NCI-H774 (cell line): ENCODE results near the gene BACE1-AS.
"Not testable (repeated sequence)": the region's sequence is repeated elsewhere in the genome, so short reads cannot be mapped to it uniquely, and the experiment has no call there.

ENCODE experiments used
- DNase-seq: peaks from one replicate; lab custom pipeline; 2025; lab: John Stamatoyannopoulos, UW

BACE1-AS gene

DNA sequence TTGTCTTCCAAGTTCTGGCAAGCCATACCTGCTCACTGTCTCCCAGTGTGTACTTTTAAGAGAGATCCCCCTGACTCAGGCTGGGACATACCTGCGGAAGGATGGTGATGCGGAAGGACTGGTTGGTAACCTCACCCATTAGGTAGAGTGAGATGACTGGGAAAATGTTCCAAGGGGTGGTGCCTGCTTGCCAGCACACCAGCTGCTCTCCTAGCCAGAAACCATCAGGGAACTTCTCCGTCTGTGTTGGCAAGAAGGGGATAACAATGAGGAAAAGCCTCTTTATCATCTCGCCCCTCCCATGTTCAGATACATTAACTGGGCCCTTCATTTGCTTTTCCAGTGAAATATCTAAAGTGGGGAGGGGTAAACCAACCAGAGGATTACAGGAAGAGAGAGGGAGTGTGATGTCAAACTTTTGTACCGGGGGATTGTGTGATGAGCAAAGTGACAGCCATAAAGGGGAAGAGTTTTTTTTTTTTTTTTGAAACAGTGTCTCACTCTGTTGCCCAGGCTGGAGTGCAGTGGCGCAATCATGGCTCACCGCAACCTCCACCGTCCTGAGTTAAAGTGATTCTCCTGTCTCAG, at the start of gene BACE1-AS:
BACE1-AS (plus strand) TSS at position 538 of the 588 bp plus-strand sequence.
- no peak for DNase-seq

DNA sequence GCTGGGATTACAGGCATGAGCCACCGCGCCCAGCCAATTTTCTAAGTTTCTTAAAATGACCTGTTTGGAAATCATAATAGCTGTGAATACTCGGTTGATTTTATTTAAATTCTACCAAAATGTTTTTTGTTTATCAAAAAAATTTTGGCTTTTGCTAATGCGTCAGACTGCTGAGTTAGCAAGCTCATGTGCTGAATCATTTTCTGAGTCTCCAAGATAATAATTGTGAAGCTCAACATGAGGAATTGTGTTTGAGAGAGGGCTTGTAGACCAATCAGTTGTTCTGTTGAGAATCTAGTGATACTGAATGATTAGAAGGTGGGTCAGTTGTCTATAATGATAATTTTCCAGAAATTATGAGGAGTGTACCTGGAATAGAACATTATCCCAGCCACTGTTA, 42.8 kb upstream of the BACE1-AS start:
- DNase-seq, result no peak

DNA sequence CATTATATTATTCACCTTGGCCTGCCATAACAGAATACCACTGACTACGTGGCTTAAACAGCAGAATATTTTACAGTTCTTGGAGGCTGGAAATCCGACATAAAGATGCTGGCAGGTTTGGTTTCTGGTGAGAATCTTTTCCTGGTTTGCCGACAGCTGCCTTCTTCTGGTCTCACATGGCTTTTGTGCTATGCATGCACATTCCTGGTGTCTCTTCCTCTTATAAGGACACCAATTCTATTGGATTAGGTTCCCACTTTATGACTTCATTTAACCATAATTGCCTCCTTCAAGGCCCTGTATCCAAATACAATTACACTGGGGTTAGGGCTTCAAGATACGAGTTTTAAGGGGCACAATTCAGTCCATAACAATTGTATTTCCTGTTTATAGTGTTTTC, 41.6 kb upstream of the BACE1-AS start:
- no peak for DNase-seq

DNA sequence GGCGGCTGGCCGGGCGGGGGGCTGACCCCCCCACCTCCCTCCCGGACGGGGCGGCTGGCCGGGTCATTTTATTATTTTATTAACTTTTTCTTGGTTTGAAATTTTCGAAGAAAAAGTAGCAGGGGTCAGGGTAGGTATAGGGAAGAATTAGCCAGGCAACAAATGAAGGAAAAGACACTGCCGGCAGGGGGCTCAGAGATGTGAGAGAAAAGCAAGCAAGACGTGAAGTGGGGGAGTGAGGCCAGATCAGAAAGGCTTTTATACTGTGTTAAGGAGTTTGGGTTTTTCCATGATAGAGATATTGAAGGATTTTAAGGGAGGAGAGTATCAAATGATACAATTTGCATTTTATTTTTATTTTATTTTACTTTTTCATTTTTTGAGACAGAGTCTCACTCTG, 39.6 kb upstream of the BACE1-AS start:
- DNase-seq, result no peak

DNA sequence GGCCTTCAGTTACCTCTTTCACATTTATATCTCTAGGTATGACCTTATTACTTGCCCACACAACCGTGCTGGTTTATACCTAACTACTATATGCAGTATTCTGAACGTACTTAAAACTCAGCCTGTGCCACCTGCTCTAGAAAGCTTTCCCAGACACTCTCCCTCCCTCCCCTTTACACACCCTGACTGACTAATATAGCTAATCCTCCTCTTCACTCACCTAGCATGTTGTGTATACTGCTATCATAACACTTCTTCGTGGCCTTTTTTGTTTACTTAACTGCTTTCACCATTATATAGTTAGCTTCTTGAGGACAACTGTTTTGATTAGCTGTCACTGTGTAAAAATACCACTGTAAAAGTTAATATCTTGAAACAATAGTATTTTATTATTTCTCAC, 35.2 kb upstream of the BACE1-AS start:
- no peak for DNase-seq

DNA sequence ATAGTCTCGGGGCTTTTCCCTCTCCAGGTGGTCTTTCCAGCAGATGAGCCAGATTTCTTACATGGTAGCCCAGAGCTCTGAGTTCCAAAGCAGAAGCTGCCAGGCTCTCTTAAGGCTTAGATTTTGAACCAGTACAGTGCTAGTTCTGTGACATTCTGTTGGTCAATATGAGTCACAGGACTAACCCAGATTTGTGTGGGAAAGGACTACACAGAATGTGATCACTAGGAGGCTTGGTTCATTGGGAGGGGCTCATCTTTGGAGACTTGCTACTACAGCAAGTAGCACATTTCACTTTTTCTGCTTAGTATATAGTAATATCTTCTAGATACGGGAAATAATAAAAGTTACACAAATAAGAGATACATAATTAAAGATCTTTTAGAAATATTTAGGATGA, 34.6 kb upstream of the BACE1-AS start:
- DNase-seq, result no peak

DNA sequence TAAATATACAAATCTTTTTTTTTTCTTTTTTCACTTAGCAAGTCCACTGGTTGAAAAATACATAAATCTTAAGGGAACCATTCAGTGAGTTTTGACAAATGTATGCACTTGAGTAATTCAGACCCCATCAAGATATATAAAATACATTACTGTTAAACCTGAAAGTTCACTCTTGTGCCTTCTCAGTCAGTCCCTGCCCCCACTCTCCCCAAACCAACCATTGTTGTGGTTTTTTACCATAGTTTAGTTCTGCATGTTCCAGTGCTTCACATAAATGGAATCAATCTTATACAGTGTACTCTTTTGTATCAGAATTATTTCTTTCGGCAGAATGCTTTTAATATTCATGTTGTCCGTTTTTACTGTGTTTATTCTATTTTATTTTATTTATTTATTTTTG, 32.6 kb upstream of the BACE1-AS start:
- DNase-seq, result no peak

DNA sequence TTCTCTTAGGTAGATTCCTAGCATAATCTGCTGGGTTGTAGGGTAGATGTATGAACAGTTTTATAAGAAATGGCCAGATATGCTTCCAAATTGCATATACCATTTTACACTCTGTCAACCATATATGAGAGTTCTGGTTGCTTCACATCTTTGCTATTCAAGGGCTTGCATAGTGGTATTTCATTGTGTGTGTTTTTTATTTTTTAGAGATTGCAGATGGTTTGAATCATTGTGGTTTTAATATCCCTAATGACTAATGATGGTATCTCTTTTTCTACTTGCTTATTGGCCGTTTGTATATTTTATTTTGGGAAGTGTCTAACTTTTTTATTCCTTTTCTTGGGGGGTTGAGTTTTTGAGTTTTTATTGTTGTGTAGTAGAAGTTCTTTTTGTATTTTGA, 31.7 kb upstream of the BACE1-AS start:
- DNase-seq, result no peak

DNA sequence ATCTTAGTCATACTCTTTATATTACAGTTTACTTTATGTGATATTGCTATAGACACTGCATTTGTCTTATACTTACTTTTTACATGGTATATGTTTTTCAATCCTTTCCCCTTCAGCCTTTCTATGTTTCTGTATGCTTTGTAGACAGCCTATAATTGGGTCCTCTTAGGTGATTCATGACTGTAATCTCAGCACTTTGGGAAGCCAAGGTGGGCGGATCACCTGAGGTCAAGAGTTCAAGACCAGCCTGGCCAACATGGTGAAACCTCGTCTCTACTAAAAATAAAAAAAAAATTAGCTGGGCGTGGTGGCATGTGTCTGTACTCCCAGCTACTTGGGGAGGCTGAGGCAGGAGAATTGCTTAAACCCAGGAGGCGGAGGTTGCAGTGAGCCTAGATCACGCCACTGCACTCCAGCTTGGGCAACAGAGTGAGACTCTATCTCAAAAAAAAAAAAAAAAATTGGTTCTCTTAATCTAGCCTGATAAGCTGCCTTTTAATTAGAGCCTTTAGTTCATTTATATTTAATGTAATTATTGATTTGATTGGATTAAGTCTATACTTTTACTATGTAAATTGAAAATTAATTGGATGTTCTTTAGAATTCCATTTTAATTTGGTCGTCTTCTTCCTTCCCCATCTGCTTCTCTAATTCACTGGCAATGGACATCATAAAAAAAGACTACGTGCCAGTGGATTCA, 26.4 kb upstream of the BACE1-AS start:
- DNase-seq, result not testable (repeated sequence)

DNA sequence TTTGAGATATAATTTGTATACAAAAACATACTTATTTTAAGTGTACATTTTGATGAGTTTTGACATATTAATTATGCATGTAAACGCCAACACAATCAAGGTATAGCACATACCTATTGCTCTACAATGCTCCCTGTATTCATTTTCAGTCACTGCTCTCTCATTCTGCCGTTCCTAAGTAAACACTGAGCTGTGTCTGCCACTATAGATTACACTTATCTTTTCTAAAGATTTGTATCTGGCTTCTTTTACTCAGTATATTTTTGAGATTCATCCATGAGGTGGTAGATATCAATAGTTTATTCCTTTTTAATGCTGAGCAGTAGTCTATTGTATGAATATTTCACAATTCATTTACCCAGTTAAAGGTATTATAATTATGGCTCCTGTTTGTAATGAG, 25.4 kb upstream of the BACE1-AS start:
- no peak for DNase-seq

DNA sequence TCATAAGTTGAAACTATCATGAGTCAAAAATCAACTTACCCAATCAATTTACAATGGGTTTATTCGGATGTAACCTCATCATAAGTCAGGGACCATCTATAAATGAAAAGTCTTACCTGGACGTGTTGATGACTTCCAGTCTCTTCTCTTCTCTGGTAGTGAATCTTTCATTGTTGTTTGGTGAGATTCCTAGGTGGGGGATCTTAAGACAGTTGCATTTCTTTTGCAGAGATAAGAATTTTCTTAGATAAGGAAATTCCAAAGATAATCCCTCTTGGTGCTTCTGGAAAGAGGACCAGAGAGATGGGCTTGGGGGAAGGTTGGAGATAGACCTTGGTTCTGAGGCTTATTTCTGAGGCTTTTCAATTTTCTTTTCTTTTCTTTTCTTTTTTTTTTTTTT, 21.3 kb upstream of the BACE1-AS start:
- no peak for DNase-seq

DNA sequence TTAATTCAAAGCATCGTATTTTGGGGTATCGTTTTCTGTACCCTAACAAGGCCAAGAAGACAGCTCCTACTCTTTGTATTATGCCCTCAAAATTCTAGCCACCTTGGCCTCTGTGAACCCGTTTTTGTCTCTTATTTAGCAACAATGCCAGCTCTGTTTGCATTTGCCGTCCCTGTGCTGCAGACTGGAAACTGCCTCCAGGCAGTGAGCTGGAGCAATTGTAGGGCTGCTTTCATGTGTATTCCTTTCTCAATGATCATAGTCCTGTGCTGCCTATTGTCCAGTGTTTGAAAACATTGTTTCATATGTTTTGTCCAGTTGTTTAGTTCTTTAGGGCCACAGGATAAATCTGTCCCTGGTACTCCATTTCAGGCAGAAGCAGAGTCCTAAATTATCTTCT, 19.9 kb upstream of the BACE1-AS start:
- DNase-seq, result no peak

DNA sequence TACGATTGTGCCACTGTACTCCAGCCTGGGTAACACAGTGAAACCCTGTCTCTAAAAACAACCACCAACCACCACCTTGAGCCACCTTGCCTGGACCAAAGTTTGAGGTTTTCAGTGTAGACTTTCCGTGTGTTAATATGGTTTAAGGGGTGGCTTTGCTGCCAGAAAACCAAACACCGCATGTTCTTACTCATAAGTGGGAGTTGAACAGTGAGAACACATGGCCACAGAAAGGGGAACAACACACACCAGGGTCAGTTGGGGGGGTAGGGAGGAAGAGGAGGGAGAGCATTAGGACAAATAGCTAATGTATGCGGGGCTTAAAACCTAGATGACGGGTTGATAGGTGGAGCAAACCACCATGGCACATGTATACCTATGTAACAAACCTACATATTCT, 19.0 kb upstream of the BACE1-AS start:
- DNase-seq, result not testable (repeated sequence)

DNA sequence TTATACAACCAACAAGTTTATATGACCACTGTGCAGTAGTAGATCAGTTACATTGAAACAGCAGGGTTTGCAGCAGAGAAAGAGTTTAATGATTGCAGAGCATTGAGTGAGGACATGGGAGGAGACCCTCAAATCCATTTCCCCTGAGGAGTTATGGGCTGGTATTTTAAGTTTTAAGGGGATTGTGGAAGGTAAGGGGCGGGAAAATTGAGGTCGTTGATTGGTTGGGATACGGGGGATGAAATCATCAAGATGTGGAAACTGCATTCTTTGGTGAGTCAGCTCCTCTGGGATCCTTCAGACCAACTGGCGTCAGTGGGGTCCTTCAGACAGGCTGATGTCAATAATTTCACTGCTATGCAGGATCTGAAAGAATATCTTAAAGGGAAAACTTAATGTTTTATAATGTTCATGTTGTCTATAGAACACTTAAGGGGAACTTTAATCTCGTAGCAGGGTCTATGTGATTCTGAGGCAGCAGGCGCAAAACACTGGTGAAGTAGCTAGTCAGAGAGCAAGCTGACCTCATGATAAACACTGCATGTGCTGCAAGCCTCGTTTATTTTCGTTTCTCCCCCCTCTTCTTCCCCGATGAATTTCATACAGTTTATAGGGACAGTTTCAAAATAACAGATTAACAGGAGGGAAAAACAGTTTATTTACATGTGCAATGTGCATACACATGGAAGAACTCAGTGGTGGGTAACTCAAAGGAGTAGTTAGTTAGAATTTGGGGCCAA, 17.4 kb upstream of the BACE1-AS start:
- no peak for DNase-seq

DNA sequence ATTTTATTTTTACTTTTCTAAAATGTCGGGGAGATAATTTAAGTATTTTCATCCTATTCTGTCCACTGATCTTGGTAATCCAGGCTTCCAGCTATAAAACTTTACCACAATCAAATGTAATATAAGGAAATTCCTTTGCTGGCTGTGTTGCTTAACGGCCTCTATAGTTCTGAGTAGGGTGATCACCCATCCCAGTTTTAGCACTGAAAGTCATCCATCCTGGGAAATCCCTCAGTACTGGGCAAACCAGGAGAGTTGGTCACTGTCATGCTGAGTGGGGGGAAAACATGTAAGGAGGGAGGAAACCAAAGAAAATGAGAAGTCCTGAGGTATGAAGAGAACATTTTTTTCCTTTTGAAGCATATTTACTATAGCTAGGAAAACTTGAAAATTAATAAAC, 12.8 kb upstream of the BACE1-AS start:
- no peak for DNase-seq

DNA sequence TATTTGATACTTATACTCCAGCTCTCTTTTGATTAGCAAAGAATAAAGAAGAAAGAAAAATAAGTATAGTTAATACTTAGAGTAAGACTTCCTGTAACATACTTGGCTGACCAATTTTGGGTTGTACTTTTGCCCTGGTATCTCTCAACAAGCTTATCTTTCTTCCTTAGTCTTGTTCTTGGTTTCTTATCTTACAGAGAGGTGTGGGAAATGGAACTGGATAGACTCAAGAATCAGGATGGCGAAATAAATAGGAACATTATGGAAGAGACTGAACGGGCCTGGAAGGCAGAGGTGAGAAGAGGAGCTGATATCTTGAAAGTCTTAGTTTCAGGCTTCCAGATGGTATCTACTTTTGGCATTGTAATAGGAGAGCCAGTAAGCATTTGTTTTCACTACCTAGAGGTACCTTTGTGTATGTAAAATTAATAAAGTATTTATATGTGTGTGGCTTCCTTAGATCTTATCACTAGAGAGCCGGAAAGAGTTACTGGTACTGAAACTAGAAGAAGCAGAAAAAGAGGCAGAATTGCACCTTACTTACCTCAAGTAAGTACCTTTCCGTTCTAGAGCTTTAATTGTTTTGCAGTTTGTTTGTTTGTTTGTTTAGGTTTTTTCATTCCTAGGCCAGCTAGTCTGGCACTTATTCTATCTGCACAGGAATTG, 11.3 kb upstream of the BACE1-AS start:
- no peak for DNase-seq

DNA sequence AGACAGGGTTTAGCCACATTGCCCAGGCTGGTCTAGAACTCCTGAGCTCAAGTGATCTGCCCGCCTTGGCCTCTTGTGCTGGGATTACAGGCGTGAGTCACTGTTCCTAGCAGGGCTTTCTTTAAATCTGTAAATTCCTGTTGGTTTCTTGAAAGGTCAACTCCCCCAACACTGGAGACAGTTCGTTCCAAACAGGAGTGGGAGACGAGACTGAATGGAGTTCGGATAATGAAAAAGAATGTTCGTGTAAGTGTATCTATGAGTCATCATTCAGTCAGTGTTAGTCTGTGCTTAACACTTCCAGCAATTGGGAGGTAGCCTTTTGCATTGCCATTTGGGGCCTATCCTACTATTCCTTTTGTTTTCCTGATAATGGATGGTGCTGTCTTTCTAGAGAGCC, 10.0 kb upstream of the BACE1-AS start:
- DNase-seq, result no peak

DNA sequence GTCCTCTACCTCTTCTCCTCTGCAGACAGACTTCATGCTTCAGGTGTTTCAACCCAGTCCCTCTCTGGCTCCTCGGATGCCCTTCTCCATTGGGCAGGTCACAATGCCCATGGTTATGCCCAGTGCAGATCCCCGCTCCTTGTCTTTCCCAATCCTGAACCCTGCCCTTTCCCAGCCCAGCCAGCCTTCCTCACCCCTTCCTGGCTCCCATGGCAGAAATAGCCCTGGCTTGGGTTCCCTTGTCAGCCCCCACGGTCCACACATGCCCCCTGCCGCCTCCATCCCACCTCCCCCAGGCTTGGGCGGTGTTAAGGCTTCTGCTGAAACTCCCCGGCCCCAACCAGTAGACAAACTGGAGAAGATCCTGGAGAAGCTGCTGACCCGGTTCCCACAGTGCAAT, 9.3 kb upstream of the BACE1-AS start:
- DNase-seq, result no peak

DNA sequence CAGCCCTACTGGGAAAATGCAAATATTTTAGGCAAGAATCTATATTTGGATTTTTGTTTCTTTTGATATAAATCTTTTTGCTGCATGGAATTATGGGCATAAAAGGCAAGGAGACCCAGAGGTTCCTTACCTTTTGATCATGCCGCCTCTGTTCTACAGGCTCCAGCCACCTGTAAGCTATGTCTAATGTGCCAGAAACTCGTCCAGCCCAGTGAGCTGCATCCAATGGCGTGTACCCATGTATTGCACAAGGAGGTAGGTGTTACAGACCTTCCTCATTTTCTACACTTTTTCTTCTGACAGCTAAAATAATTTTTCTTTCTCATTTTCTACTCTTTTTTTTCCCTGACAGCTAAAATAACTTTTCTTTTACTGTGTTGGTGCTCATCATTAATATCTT, 8.2 kb upstream of the BACE1-AS start:
- no peak for DNase-seq

DNA sequence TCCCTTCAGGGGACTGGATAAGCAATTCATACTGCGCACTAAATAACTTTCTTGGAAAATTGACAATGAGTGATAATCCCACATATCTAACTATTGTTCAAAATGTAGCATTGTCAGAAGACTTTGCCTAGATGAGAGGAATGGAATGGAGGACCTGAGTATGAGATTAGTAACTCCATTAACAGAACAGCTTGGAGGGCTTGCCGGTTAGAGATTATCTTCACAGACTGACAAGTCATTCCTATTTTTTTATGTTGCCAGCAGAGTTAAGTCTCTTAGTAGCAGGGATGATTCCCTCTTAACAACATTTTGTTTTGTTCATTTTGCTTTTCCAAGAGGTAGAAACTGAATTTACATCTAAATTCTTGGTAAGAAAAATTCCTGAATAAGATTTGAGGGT, 7.1 kb upstream of the BACE1-AS start:
- no peak for DNase-seq

DNA sequence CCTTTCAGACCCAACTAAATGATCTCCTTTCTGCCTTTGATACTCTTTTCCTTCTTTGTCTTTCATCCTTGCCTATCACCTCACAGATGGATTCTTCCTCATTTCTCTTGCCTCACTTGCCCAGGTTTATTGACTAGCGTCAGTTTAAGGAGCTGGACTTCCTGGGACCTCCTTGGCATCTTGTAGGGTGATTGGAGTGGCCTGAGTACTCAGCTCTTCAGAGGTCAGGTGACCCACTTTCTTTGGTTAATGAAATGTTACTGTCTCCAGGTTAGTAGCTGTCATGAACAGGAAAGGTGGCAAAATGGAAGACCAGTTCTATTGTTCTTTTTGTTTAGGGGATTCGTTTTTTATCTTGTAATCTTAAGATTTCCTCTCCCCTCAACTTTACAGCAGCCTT, 4.6 kb upstream of the BACE1-AS start:
- DNase-seq, result no peak

DNA sequence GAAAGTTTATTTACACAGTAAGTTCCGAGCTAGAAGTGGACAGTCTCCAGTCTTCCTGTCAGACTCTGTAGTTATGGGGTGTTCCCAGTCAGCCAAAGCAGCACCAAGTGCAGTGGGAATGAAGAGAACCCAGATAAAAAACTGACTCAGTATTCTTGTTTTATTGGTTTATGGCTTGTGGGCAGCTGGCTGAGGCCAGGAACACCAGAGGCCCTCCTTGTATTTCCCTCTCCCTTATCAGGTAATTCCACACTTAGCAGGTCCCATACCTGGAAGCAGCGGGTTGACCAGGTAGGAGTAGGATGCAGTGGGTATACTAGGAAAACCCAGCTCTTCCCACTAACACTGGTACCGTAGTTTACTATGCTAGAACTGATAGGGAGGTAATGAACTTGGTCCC, 3.5 kb upstream of the BACE1-AS start:
- no peak for DNase-seq

DNA sequence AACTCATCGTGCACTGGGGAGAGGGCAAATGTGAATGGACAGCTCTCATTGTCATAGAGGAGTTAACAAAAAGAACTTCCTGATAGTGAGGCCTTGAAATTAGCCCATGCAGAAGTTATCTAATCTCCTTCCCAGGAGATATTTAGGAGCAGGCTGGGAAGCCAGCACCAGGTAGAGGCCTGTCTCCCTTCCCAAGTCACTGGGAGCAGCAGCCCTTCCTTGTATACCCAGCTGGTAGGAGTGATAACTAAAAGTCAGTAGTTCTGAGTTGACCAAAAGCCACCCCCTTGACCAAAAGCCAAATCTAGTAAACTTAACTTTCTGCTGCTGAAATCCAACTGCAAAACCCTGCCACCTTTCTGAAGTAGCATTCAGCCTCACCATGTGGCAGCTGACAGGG, 1.4 kb upstream of the BACE1-AS start:
- DNase-seq, result no peak
